CD4-positive, alpha-beta T cell (primary cell): Measurements from ENCODE around the gene ANO8. TPM values are rescaled to one million over a fixed set of nuclear protein-coding genes. Genes with fewer than 3 reads are reported as not detected.
A peak's percentile ranks its signal among the peaks of the same experiment; 100 is the strongest.

ENCODE experiments used
- ATAC-seq: fragments of 200-7000 bp; cut with Tn5 transposase; one replicate; pipeline ENCODE4 v1.10.0; 2022; ENCODE audit warnings: mild to moderate bottlenecking; ENCODE audit not compliant: poor library complexity
- CTCF ChIA-PET: fragments of 350-600 bp; sonication (Branson Sonifier 250); formaldehyde crosslinking; loops from one replicate; lab custom pipeline; 2021; ENCODE audit warnings: antibody characterized with exemption, inconsistent platforms; lab: Charles Lee
- POLR2A ChIA-PET: fragments of 350-600 bp; sonication (Branson Sonifier 250); formaldehyde crosslinking; loops from one replicate; lab custom pipeline; 2021; ENCODE audit warnings: antibody characterized with exemption, inconsistent platforms; lab: Charles Lee
- DNase-seq, 14 experiments: peaks; one replicate each; pipeline ENCODE4 v3.0.0-alpha.2; 2013 to 2020; ENCODE audit warnings: mixed read lengths in 2 of 14
- H3K27ac ChIP-seq, 2 donors: one replicate each; pipeline versions ENCODE4 v1.5.1 to v1.7.0; 2013; ENCODE audit warnings: low read length in 2 of 2, low read depth in 1 of 2, mild to moderate bottlenecking in 1 of 2
- H3K27me3 ChIP-seq, 2 experiments: 1 replicate in 1 of 2; 2 replicates in 1 of 2; pipeline versions ENCODE4 v1.6.1 to v1.7.0; 2013; ENCODE audit warnings: low read length in 2 of 2, control low read depth in 1 of 2, mild to moderate bottlenecking in 1 of 2, moderate library complexity in 1 of 2; ENCODE audit not compliant: insufficient read depth in 2 of 2, control insufficient read depth in 1 of 2
- H3K36me3 ChIP-seq: one replicate; pipeline ENCODE4 v1.6.1; 2013; ENCODE audit warnings: low read length, control low read depth; ENCODE audit not compliant: insufficient read depth
- H3K4me1 ChIP-seq: one replicate; pipeline ENCODE4 v1.6.1; 2013; ENCODE audit warnings: low read length, control low read depth; ENCODE audit not compliant: insufficient read depth
- H3K4me3 ChIP-seq: one replicate; pipeline ENCODE4 v1.5.1; 2013; ENCODE audit warnings: mild to moderate bottlenecking, low read length, moderate library complexity
- H3K9me3 ChIP-seq, 2 experiments: 1 replicate in 1 of 2; 2 replicates in 1 of 2; pipeline versions ENCODE4 v1.6.1 to v1.7.0; 2013; ENCODE audit warnings: low read length in 2 of 2, mild to moderate bottlenecking in 2 of 2, control low read depth in 1 of 2, moderate library complexity in 1 of 2; ENCODE audit not compliant: control insufficient read depth in 1 of 2, insufficient read depth in 1 of 2
- H3K27ac Mint-ChIP-seq: one replicate; pipeline ENCODE4 v1.8.0; 2020; ENCODE audit warnings: mixed read lengths
- H3K27me3 Mint-ChIP-seq: one replicate; pipeline ENCODE4 v1.8.0; 2021; ENCODE audit warnings: mixed read lengths
- H3K36me3 Mint-ChIP-seq: one replicate; pipeline ENCODE4 v1.8.0; 2021; ENCODE audit warnings: low read depth, mixed read lengths
- H3K4me1 Mint-ChIP-seq: one replicate; pipeline ENCODE4 v1.8.0; 2021; ENCODE audit warnings: low read depth, mixed read lengths
- H3K4me3 Mint-ChIP-seq: one replicate; pipeline ENCODE4 v1.8.0; 2020; ENCODE audit warnings: mild to moderate bottlenecking, mixed read lengths
- H3K9me3 Mint-ChIP-seq: one replicate; pipeline ENCODE4 v1.8.0; 2020; ENCODE audit warnings: mixed read lengths
- intact Hi-C, 2 experiments: fragments of 100-400 bp; cut with DNase I in 1 of 2; cut with micrococcal nuclease in 1 of 2; formaldehyde crosslinking; loops; one replicate each; pipeline versions ENCODE4 v1.15.1 to v1.9.0; 2023 to 2025; cut with DNase I, micrococcal nuclease
- total RNA-seq, 174 experiments: library from RNA in 2 of 174; stranded (reverse) in 2 of 174; gene quantifications; one replicate each; pipeline ENCODE4 v1.2.3 and lab custom pipeline; 2021 to 2026
- TF ChIP-seq, protein P1 (sequence below): fragments of 200-600 bp; IDR thresholded peaks from one replicate; pipeline ENCODE4 v1.8.0; 2022; ENCODE audit warnings: antibody characterized with exemption, mild to moderate bottlenecking

The ANO8 gene
- total RNA-seq, 2 experiments from 2014 or later, result 15.3 TPM

DNA sequence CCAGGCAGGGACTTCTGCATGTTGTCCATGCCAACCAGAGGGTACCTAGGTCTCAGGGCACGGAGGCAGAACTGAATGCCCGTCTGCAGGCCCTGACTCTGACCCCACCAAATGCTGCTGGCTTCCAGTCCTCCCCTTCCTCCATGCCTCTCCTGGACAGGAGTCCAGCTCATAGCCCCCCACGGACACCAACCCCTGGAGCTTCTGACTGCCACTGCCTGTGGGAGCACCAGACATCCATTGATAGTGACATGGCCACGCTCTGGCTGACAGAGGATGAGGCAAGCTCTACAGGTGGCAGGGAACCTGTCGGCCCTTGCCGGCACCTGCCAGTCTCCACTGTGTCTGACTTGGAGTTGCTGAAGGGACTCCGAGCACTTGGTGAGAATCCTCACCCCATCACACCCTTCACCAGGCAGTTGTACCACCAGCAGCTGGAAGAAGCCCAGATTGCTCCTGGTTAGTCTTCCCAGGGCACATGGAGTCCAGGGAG lies 51.1 kb downstream of the ANO8 start:
- no peak overlapping the region for H3K4me3 ChIP-seq
- no peaks in the 10 kb centered on the region for H3K9me3 ChIP-seq
- peaks cover 0 to 5% of the 10 kb centered on the region in 2 experiments for H3K27me3 ChIP-seq
- H3K9me3 Mint-ChIP-seq, result no peaks in the 10 kb centered on the region
- TF ChIP-seq, protein P1, sequence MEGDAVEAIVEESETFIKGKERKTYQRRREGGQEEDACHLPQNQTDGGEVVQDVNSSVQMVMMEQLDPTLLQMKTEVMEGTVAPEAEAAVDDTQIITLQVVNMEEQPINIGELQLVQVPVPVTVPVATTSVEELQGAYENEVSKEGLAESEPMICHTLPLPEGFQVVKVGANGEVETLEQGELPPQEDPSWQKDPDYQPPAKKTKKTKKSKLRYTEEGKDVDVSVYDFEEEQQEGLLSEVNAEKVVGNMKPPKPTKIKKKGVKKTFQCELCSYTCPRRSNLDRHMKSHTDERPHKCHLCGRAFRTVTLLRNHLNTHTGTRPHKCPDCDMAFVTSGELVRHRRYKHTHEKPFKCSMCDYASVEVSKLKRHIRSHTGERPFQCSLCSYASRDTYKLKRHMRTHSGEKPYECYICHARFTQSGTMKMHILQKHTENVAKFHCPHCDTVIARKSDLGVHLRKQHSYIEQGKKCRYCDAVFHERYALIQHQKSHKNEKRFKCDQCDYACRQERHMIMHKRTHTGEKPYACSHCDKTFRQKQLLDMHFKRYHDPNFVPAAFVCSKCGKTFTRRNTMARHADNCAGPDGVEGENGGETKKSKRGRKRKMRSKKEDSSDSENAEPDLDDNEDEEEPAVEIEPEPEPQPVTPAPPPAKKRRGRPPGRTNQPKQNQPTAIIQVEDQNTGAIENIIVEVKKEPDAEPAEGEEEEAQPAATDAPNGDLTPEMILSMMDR, result no peak
- CTCF ChIA-PET, result interaction anchor here (1.0 to 3.5 kb wide), 3 partner anchors 9 to 23 kb away, joined by 5 to 21 read pairs (median 9); partner anchors contain the start of gene BABAM1
- H3K27ac ChIP-seq, result no peak overlapping the region
- no peak overlapping the region for H3K27ac Mint-ChIP-seq
- peaks cover 6% of the 10 kb centered on the region for H3K36me3 ChIP-seq
- H3K4me1 Mint-ChIP-seq, result peaks cover 10% of the 10 kb centered on the region
- H3K4me1 ChIP-seq, result peaks cover 20% of the 10 kb centered on the region
- ATAC-seq (no peak), DNase-seq (no peak)
- intact Hi-C loops, result loop anchor here (1.0 to 2.0 kb wide), 3 partner anchors 23 to 79 kb away; no protein-coding TSS in a partner anchor
- peaks cover 15% of the 10 kb centered on the region for H3K27me3 Mint-ChIP-seq
- peak overlapping the region; percentile 46 for H3K4me3 Mint-ChIP-seq
- no peaks in the 10 kb centered on the region for H3K36me3 Mint-ChIP-seq
- POLR2A ChIA-PET, result no interaction called here

DNA sequence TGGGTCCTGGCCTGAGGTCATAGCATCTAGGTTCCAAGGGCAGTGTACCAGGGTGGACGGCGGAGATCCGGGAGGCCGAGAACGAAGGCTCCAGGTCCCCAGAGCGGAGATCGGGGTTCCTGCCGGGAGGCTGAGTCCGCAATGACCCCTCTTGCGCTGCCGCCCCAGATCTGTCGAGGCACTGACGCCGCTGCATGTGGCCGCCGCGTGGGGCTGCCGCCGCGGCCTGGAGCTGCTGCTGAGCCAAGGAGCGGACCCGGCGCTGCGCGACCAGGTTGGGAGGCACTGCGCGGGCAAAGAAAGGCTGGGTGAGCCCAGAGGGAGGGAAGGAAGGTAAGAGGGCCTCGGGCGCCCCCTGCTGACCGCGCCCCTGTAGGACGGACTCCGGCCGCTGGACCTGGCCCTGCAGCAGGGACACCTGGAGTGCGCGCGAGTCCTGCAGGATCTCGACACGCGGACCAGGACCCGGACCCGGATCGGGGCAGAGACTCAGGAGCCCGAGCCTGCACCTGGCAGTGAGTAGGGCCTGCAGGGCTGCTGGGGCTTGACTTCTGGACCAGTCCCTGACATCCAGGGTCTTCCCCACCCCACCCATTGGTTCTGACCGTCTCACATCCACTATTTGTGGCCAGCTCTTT lies 52.0 kb downstream of the ANO8 start:
- CTCF ChIA-PET, result interaction anchor here (0.7 to 3.5 kb wide), 6 partner anchors 10 to 98 kb away, joined by 3 to 21 read pairs (median 6); partner anchors contain the start of genes BABAM1 and MRPL34
- peak; percentile 96 for ATAC-seq

More for the DNA sequence above, 52.0 kb downstream of the ANO8 start:
- peaks cover 0 to 5% of the 10 kb centered on the region in 2 experiments for H3K27me3 ChIP-seq
- peaks cover 10% of the 10 kb centered on the region for H3K4me1 Mint-ChIP-seq
- H3K27ac ChIP-seq, result no peak overlapping the region
- H3K36me3 ChIP-seq, result peaks cover 8% of the 10 kb centered on the region
- no peaks in the 10 kb centered on the region for H3K9me3 Mint-ChIP-seq
- H3K27me3 Mint-ChIP-seq, result peaks cover 11% of the 10 kb centered on the region
- intact Hi-C loops, result loop anchor here (1.0 to 2.0 kb wide), 6 partner anchors 22 to 511 kb away; no protein-coding TSS in a partner anchor
- H3K4me3 Mint-ChIP-seq, result peak overlapping the region; percentile 63
- peaks cover 20% of the 10 kb centered on the region for H3K4me1 ChIP-seq
- H3K4me3 ChIP-seq, result peak overlapping the region; percentile 51
- TF ChIP-seq, protein P1, result peak; percentile 97
- DNase-seq, result peak; percentile 58 to 89 (median 74)
- POLR2A ChIA-PET, result interaction anchor here (1.6 kb wide), 1 partner anchor 16 kb away, joined by 4 read pairs; the partner anchor contains the start of gene BABAM1
- peaks cover 2% of the 10 kb centered on the region for H3K36me3 Mint-ChIP-seq
- no peaks in the 10 kb centered on the region for H3K9me3 ChIP-seq
- H3K27ac Mint-ChIP-seq, result no peak overlapping the region
